Activated CD8-positive, alpha-beta memory T cell treated with anti-CD3 and anti-CD28 coated beads, Interleukin-2, amount 50 U/mL, for 1 hour (primary cell): ENCODE results near the gene NRK.
"Not testable (repeated sequence)": the region's sequence is repeated elsewhere in the genome, so short reads cannot be mapped to it uniquely, and the experiment has no call there.

ENCODE experiments used
- DNase-seq: peaks from one replicate; pipeline ENCODE4 v3.0.0-alpha.2; 2020; ENCODE audit errors: extremely low read depth

Gene NRK, protein sequence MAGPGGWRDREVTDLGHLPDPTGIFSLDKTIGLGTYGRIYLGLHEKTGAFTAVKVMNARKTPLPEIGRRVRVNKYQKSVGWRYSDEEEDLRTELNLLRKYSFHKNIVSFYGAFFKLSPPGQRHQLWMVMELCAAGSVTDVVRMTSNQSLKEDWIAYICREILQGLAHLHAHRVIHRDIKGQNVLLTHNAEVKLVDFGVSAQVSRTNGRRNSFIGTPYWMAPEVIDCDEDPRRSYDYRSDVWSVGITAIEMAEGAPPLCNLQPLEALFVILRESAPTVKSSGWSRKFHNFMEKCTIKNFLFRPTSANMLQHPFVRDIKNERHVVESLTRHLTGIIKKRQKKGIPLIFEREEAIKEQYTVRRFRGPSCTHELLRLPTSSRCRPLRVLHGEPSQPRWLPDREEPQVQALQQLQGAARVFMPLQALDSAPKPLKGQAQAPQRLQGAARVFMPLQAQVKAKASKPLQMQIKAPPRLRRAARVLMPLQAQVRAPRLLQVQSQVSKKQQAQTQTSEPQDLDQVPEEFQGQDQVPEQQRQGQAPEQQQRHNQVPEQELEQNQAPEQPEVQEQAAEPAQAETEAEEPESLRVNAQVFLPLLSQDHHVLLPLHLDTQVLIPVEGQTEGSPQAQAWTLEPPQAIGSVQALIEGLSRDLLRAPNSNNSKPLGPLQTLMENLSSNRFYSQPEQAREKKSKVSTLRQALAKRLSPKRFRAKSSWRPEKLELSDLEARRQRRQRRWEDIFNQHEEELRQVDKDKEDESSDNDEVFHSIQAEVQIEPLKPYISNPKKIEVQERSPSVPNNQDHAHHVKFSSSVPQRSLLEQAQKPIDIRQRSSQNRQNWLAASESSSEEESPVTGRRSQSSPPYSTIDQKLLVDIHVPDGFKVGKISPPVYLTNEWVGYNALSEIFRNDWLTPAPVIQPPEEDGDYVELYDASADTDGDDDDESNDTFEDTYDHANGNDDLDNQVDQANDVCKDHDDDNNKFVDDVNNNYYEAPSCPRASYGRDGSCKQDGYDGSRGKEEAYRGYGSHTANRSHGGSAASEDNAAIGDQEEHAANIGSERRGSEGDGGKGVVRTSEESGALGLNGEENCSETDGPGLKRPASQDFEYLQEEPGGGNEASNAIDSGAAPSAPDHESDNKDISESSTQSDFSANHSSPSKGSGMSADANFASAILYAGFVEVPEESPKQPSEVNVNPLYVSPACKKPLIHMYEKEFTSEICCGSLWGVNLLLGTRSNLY (N-terminal part only)

DNA sequence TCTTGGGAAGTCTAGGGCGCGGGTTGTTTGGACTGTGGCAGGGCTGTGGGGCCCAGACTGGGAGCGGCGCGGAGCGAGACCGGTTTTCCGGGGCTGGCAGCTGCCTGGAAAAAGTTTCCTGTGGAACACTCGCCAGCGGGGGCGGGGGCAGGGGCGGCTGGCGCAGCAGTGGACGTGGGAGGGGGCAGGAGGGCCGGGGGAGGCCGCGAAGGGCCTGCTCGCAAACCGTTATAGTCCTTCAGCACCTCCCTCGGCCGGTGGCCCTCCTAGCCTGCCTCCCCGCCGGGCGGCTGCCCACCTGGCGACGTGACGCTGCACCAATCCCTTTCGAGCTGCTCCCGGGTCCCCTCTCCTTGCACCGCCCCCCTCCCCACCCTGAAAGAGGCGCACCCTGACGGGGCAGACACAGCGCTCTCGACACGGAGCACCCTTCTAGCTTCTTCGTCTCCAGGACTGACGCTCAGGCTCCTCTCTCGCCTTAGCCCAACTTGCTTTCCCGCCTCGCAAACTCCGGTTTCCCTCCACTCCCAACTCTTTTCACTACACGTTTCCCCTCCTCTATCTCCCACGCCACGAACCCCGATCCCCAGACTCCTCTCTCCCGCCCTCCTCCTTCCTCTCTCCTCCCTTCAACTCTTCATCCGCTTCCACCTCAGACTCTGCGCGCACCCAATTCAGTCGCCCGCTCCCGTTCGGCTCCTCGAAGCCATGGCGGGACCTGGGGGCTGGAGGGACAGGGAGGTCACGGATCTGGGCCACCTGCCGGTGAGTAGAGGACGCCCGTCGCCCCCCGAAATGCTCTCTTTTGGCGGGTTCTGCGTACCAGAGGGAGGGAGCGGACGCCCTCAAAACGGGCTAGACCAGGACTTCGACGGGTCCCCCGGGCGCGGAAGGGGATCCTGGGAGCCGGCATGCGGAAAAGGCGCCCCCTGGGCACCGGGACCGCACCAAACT is at the start of gene NRK:
NRK (plus strand) TSS at position 402 of the 954 bp plus-strand sequence; CDS start at position 709, 307 bp downstream.
- no peak for DNase-seq

DNA sequence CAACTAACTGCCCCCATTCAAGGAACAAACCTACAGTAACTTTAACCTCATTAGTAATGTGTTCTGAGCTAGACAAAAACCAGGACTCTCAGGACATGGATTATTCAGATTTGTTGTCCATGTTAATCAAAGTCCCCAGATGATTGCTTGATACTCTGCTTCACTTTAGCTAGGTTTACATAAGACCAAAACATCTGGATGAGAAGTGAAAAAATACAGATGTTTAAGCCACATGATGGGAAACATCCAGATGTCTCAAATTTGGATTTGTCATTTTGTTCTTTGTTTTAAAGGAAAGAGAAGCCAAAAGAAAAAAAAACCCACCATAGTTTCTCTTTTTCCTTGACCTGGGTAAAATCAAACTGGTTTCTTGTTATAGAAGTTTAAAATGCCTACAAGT is 48.5 kb upstream of the NRK start:
- DNase-seq = no peak

DNA sequence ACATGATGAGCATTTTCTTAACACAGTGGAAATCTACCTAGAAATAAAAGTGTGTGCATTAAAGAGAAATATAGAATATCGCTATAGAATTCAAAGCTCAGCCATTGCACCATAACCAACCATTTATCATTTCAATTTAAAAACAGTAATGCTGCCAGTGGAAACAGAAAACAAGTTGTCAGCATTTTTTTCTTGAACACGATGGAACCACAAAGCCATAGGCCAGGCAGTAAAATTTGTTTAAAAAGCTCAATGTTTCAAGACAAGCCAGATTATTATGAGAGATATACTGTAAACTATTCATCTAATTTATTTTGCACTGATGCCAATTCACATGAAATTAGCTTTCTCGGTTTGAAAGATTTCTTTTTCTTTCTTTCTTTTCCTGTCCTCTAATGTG is 46.7 kb upstream of the NRK start:
- no peak for DNase-seq

DNA sequence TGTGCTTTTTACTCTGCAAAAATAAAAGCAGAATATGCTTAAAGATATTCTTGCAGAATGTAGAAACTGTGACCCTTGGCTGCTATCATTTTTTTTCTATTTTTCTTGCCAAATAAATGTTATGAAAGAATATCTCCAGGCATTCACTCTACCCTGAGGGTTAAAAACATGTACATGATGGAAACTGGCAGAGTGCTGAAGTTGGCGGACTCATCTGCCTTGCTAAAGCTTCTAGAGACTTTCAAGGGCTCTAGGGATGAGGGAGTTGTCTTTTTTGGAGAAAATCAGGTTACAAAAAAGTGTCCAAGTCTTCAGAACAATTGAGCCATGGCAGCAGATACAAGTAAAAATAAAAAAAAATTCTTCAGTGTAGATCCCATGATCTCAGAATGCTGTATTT is 40.5 kb upstream of the NRK start:
- DNase-seq = no peak

DNA sequence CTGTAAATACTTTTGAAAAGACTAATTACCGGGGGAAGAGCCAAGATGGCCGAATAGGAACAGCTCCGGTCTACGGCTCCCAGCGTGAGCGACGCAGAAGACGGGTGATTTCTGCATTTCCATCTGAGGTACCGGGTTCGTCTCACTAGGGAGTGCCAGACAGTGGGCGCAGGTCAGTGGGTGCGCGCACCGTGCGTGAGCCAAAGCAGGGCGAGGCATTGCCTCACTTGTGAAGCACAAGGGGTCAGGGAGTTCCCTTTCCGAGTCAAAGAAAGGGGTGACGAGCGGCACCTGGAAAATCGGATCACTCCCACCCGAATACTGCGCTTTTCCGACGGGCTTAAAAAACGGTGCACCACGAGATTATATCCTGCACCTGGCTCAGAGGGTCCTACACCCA is 25.5 kb upstream of the NRK start:
- DNase-seq = not testable (repeated sequence)

DNA sequence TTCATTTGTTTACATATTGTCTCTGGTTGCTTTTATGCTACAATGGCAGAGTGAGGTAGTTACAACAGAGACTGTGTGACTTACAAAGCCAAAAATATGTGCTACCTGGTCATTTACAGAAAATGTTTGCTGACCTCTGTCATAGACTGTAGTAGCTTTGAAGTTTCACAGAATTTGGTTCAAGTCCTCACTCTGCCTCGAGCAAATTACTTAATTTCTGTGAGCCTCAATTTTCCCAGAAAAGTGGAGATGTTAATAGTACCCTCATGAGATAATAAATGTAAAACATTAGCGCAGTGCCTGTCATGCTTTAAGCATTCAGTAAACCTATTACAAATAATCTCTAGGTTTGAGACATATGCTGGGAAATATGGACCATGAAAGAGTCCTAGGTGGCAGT is 18.4 kb upstream of the NRK start:
- no peak for DNase-seq

DNA sequence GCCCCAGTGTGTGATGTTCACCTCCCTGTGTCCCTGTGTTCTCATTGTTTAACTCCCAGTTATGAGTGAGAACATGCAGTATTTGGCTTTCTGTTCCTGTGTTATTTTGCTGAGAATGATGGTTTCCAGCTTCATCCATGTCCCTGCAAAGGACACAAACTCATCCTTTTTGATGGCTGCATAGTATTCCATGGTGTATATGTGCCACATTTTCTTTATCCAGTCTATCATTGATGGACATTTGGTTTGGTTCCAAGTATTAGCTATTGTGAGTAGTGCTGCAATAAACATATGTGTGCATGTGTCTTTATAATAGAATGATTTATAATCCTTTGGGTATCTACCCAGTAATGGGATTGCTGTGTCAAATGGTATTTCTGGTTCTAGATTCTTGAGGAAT is 16.7 kb upstream of the NRK start:
- not testable (repeated sequence) for DNase-seq

DNA sequence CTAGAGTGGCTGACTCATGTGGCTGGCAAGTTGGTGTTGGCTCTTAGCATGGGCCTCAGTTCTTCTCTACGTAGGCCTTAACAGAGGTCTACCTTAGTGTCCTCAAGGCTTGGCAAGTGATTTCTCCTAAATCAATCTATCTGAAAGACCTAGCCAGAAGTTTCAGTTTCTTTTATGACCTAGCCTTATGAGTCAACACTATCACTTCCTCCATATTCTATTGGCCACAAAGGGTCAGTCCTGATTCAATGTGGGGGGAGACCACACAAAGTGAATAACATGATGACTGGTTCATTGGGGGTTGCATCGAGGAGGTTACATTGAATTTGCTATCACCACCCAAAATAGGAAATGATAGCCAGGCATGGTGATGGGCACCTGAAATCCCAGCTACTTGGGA is 5.8 kb upstream of the NRK start:
- DNase-seq = no peak

DNA sequence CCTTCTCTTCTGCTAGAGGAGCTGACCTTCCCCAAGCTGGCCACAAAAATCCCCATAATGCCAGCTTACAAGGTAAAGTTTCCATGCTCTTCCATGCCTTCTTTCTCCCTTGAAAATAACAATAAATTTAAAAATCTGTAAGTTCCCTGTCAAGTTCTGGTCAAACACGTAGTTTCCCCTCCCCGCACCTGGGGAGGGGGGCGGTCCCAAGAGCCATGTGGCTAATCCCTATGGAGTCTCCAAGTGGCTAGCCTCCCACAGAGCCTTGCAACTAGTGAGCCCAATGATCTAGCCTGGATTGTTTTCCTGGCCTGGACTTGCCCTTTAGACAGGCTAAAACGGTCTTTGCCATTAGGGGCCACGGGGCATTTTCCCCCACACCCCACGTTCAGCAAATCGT is 2.1 kb upstream of the NRK start:
- no peak for DNase-seq

DNA sequence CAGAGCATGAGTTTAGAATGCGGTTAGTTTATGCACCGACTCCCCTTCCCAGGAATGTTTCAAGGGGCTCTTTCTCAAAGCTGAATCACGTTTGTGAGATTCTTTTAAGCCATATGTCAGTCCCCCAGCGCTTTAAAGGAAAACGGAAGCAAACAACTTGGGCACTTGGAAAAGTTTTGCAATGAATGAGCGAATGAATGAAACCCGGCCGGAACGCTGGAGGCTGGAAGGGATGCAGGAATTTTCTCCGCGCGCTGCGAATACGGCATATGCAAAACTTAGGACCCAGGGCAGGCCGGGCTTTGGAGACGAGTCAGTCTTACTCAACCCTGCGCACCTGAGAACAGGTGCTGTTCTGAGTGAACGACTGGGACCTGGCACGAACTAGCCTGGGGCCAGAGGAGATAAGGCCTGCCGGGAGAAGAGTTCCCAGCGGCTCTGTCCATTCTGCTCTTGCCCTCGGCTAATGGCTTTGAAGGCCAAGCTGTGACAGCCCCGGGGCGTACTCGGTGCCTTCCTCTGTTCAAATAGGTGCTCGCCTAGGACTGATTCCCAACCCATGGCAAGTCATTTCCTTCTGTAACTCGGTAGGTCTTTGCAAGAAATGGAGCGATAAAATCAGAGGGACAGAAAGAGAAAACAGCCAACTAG is 743 bp upstream of the NRK start:
- DNase-seq = no peak

DNA sequence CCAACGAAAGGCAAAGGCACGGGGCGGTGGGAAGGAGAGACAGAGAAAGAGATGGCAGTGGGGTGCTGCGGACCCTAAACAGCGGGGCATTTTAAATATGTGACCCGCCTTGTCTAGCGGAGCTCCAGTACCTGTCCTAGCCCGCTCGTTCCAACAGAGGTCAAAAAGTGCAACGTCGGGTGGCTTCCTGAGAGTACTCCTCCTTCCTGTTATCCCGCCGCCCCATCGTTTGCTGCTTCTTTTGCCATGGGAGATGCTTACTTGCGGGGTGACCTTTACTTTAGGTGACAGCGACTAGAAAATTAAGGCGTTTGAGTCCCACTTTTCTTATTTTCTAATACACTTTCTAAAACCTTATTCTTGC is 735 bp downstream of the NRK start:
- DNase-seq = no peak

DNA sequence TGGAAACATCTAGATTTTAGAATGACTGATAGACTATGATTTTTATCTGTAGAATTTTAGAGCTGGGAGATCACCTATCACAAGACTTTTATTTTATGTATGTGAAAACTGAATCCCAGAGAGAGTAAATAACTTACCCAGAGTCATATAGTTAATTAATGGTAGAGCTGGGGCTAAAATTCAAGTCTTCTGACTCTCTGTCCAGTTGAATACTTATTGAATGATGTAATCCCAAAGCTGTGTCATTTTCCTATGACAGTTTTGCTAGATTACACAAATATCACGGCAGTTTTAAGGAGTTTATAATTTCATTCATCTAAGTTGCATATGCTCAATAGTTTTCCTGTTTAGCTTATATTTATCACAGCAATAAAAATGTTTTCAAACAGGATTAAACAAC is 6.7 kb downstream of the NRK start:
- DNase-seq = no peak

DNA sequence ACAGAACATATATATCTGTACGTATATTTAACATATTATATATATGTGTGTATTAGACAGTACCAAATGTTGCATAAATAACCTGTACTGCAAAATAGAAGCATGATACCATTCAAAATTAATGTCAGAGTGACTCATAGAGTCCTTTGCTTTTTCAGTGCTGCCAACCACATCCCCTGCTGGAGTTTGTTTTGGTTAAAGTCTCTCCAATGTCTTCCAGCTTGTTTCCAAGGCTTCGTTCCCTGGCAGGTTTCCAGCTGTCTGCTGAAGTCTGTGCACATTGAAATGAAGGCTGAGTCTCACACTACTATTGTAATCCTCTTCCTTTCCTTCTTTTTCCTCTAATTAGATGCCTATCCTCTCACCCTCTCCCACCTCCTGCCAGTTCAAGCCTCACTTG is 14.9 kb downstream of the NRK start:
- DNase-seq = no peak

DNA sequence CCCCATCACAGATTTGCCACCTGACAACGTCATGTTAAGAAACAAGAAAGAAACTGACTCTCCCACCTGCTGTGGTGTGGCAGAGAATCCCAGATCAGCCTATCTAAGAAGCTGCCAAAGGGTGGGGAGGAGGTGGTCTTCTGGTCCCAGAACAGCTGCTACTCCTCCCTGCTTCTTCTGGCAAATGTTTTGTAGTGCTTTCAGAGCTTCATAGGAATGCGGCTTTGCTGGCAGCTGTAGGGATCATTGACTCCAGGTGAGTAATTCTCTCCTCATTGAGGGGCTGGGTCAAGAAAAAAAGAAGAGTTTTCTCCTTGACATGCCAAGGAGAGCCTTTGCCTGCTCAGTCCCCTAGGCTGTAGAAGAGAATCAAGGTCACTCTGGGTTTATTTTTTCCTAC is 23.3 kb downstream of the NRK start:
- DNase-seq = no peak

DNA sequence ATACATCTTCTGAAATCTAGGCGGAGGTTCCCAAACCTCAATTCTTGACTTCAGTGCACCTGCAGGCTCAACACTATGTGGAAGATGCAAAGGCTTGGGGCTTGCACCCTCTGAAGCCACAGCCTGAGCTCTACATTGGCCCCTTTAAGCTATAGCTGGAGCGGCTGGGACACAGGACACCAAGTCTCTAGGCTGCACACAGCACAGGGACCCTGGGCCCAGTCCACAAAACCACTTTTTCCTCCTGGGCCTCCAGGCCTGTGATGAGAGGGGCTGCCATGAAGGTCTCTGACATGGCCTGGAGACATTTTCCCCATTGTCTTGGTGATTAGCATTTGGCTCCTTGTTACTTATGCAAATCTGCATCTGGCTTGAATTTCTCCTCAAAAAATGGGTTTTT is 27.8 kb downstream of the NRK start:
- DNase-seq = not testable (repeated sequence)

DNA sequence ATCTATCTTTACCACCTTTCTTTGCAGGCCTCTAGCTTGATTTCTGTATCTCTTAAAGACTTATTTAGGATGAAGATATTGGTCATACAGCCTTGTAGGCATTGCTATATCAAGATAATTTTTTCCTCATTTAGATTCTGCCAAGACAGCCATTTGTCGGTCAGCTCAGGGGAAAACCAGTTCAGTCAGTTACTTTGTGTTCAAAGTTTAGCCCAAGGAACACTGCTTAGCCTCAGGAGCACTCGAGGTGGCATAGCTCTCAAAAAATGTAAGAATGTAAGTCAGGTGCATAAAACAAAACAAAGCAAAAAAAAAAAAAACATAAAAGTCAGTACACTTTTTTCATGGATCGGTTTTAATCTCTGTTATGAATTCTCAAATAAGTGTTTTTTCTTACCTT is 43.4 kb downstream of the NRK start:
- no peak for DNase-seq

DNA sequence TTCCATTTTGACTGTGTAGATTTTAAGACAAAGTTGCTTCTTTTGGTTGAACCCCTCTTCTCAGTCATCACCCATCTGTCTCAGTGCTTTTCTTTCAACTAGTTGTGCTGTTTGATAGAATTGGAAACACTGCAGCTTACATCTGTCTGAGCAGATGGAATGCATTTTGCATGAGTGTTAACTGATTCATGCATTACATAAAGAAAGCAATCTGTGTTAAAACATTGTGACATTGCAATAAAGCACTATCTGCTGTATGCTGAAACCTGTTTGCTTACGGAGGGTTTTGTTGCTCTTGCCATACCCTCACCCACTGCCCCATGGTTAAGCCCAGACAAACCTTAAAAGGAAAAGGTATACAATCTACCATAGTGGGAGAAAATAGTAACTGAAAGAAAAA is 47.4 kb downstream of the NRK start:
- DNase-seq = no peak

DNA sequence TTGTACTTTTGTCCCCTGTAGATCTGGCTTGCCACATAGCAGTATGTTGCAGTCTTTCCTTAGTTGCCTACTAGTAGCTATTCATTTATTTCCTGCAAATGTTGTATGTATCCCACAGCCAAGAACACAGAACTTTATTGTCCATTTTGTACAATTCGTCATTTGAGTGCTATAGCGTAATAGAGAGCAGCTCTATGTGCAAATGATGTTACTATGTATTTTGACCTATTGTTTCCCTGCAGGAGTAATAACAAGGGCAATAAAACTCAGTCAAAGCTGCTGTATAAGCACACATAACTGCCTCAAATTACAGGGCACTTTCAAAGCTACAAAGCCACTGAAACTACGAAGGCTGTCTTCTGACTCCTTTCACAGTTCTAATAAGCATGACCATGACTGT is 48.1 kb downstream of the NRK start:
- no peak for DNase-seq

DNA sequence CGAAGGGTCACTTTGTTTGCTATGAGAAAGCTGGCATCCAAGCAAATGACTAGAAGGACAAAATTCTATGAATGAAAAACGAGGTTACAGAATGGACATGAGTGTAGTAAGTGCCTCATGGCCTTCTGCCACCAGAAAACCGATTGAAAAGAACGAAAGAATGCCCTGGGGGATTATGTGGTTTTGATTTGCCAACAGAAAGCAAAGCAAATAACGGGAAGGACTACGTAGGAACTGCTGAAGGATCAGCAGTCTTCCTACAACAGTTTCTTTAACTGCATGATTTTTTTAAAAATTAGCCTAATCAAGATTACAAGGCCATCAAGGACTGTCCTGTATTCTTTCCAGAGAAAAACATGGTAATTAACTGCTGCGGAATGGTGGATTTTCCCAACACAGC is 50.6 kb downstream of the NRK start:
- no peak for DNase-seq

DNA sequence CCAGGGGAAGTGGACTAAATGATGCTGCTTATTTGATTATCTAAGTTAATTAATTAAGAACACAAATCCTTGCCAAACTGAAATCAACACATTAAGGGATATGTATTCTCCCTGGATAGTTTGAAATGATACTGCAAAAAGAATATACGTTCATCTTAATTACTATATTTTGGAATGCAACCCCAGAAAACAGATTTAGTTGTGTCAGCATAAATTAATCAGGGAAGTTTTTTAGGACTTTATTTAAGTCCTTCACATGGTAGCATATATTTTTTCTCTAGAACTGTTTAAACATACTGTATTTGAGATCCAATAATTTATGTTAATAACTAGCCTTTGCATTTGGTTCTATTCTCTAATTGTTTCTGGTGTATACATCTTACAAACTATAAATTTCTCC is 52.5 kb downstream of the NRK start:
- no peak for DNase-seq

DNA sequence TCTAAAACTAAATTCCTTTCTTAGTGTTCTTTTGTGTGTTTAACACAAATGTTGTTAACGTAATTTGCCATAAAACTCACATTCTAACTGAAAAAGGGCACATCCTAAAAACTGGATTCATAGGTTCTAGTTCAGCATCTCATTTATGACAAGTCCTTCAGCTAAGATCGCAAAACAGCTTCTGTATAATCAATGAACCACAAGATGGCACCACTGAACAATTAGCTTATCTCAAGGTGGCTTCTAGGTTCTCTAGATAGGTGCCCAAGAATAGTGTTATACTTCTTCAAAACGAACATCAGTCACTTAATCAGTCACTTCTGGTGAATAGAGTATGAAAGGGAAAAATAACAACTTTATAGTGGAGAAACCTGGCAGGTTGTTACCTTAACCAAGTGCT is 54.3 kb downstream of the NRK start:
- no peak for DNase-seq
